ENCODE results near the gene KCNMA1.

- TF ChIP-seq EZH2 (IDR thresholded peaks at IDR 0.05; ENCODE audit: low read length, unreplicated experiment): no peak
- TF ChIP-seq CTCF (conservative IDR thresholded peaks at IDR 0.05; ENCODE audit: low read depth, low read length): no peak
Observed at GRCh38 chr10:77686650-77687417, 49.2 kb upstream of the KCNMA1 start.

Measured in PC-3 (cell line).